Activated T-helper 2 cell treated with anti-CD3 and anti-CD28 coated beads, Interferon-gamma antibody, Interleukin-2, Interleukin-4, amounts not matched to agents 10 μg/mL and 5 μg/mL and 100 μg/mL, durations not matched to agents 14 hours and 24 hours and 36 hours (primary cell): ENCODE data around the gene SLC22A16. TPM values are rescaled to one million over a fixed set of nuclear protein-coding genes. Genes with fewer than 3 reads are reported as not detected.
"Not testable (repeated sequence)": the region's sequence is repeated elsewhere in the genome, so short reads cannot be mapped to it uniquely, and the experiment has no call there.

ENCODE experiments used
- DNase-seq: peaks from one replicate; pipeline ENCODE4 v3.0.0; 2021; ENCODE audit warnings: low spot score
- H3K27ac Mint-ChIP-seq: one replicate; pipeline ENCODE4 v1.8.0; 2021; ENCODE audit warnings: mixed read lengths
- H3K27me3 Mint-ChIP-seq: one replicate; pipeline ENCODE4 v1.8.0; 2021; ENCODE audit warnings: low read depth, mixed read lengths
- H3K36me3 Mint-ChIP-seq: one replicate; pipeline ENCODE4 v1.8.0; 2021; ENCODE audit warnings: low read depth, mixed read lengths
- H3K4me1 Mint-ChIP-seq: one replicate; pipeline ENCODE4 v1.8.0; 2021; ENCODE audit warnings: low read depth, mixed read lengths
- H3K4me3 Mint-ChIP-seq: one replicate; pipeline ENCODE4 v1.8.0; 2021; ENCODE audit warnings: low read depth, mild to moderate bottlenecking, moderate library complexity, mixed read lengths
- H3K9me3 Mint-ChIP-seq: one replicate; pipeline ENCODE4 v1.8.0; 2021; ENCODE audit warnings: mixed read lengths
- intact Hi-C: fragments of 100-400 bp; cut with micrococcal nuclease; formaldehyde crosslinking; loops from one replicate; pipeline ENCODE4 v1.15.1; 2023
- total RNA-seq: library from RNA; stranded (reverse); gene quantifications from 2 replicates; pipeline ENCODE4 v1.2.3, GENCODE V29; 2022

The SLC22A16 gene
- total RNA-seq, 1 donor from 2014 or later = not detected

GRCh38 chr6:110457567-110458175 is 18.7 kb downstream of the SLC22A16 start:
- H3K4me1 Mint-ChIP-seq, H3K27ac Mint-ChIP-seq, H3K36me3 Mint-ChIP-seq, intact Hi-C loops, DNase-seq, H3K4me3 Mint-ChIP-seq: not testable (repeated sequence)
- Mint-ChIP-seq H3K27me3 (peaks cover 20% of the 10 kb centered on the region), H3K9me3 (peaks cover 15% of the 10 kb centered on the region)

GRCh38 chr6:110456694-110457093 is 19.7 kb downstream of the SLC22A16 start:
- Mint-ChIP-seq H3K4me3 (no peak overlapping the region), H3K9me3 (peaks cover 5% of the 10 kb centered on the region), H3K36me3 (no peaks in the 10 kb centered on the region), H3K27ac (no peak overlapping the region), H3K4me1 (no peaks in the 10 kb centered on the region), H3K27me3 (peaks cover 25% of the 10 kb centered on the region)
- intact Hi-C loops = no loop called here
- DNase-seq = no peak

GRCh38 chr6:110449541-110449895 is 26.9 kb downstream of the SLC22A16 start:
- no peaks in the 10 kb centered on the region for H3K4me1 Mint-ChIP-seq
- no peaks in the 10 kb centered on the region for H3K36me3 Mint-ChIP-seq
- intact Hi-C loops = no loop called here
- no peak for DNase-seq
- H3K9me3 Mint-ChIP-seq = no peaks in the 10 kb centered on the region
- no peak overlapping the region for H3K4me3 Mint-ChIP-seq
- H3K27me3 Mint-ChIP-seq = peaks cover 19% of the 10 kb centered on the region
- H3K27ac Mint-ChIP-seq = no peak overlapping the region

GRCh38 chr6:110448846-110449540 is 27.4 kb downstream of the SLC22A16 start:
- intact Hi-C loops = no loop called here

GRCh38 chr6:110447761-110448160 is 28.7 kb downstream of the SLC22A16 start:
- no peak for DNase-seq
- Mint-ChIP-seq H3K9me3 (no peaks in the 10 kb centered on the region), H3K27ac (no peak overlapping the region), H3K4me1 (no peaks in the 10 kb centered on the region), H3K27me3 (peaks cover 15% of the 10 kb centered on the region), H3K4me3 (no peak overlapping the region), H3K36me3 (no peaks in the 10 kb centered on the region)
- intact Hi-C loops = no loop called here

More at GRCh38 chr6:110448846-110449540, 27.4 kb downstream of the SLC22A16 start:
- no peaks in the 10 kb centered on the region for H3K4me1 Mint-ChIP-seq
- no peak for DNase-seq
- peaks cover 17% of the 10 kb centered on the region for H3K27me3 Mint-ChIP-seq
- H3K36me3 Mint-ChIP-seq = no peaks in the 10 kb centered on the region
- H3K27ac Mint-ChIP-seq = no peak overlapping the region
- no peak overlapping the region for H3K4me3 Mint-ChIP-seq
- no peaks in the 10 kb centered on the region for H3K9me3 Mint-ChIP-seq

GRCh38 chr6:110446405-110446804 is 30.0 kb downstream of the SLC22A16 start:
- intact Hi-C loops = no loop called here
- Mint-ChIP-seq H3K27me3 (peaks cover 11% of the 10 kb centered on the region), H3K9me3 (no peaks in the 10 kb centered on the region), H3K4me1 (no peaks in the 10 kb centered on the region), H3K36me3 (no peaks in the 10 kb centered on the region), H3K4me3 (no peak overlapping the region), H3K27ac (no peak overlapping the region)
- no peak for DNase-seq

GRCh38 chr6:110440026-110440425 is 36.4 kb downstream of the SLC22A16 start:
- peaks cover 20% of the 10 kb centered on the region for H3K27me3 Mint-ChIP-seq
- H3K4me3 Mint-ChIP-seq = no peak overlapping the region
- no peak for DNase-seq
- no peaks in the 10 kb centered on the region for H3K36me3 Mint-ChIP-seq
- intact Hi-C loops = no loop called here
- no peak overlapping the region for H3K27ac Mint-ChIP-seq
- no peaks in the 10 kb centered on the region for H3K4me1 Mint-ChIP-seq
- H3K9me3 Mint-ChIP-seq = no peaks in the 10 kb centered on the region

GRCh38 chr6:110439356-110439755 is 37.1 kb downstream of the SLC22A16 start:
- H3K4me1 Mint-ChIP-seq = no peaks in the 10 kb centered on the region
- no peak overlapping the region for H3K27ac Mint-ChIP-seq
- no peaks in the 10 kb centered on the region for H3K9me3 Mint-ChIP-seq
- no peaks in the 10 kb centered on the region for H3K36me3 Mint-ChIP-seq
- H3K4me3 Mint-ChIP-seq = no peak overlapping the region
- no peak for DNase-seq
- intact Hi-C loops = no loop called here
- H3K27me3 Mint-ChIP-seq = peaks cover 20% of the 10 kb centered on the region

GRCh38 chr6:110434961-110435602 is 41.3 kb downstream of the SLC22A16 start:
- H3K4me3 Mint-ChIP-seq = no peak overlapping the region
- H3K9me3 Mint-ChIP-seq = no peaks in the 10 kb centered on the region
- H3K4me1 Mint-ChIP-seq = no peaks in the 10 kb centered on the region
- DNase-seq = no peak
- H3K27me3 Mint-ChIP-seq = peaks cover 7% of the 10 kb centered on the region
- H3K27ac Mint-ChIP-seq = no peak overlapping the region
- no peaks in the 10 kb centered on the region for H3K36me3 Mint-ChIP-seq
- intact Hi-C loops = no loop called here

GRCh38 chr6:110432285-110432900 is 44.0 kb downstream of the SLC22A16 start:
- H3K27me3 Mint-ChIP-seq = no peaks in the 10 kb centered on the region
- no peak overlapping the region for H3K4me3 Mint-ChIP-seq
- H3K9me3 Mint-ChIP-seq = no peaks in the 10 kb centered on the region
- no peak overlapping the region for H3K27ac Mint-ChIP-seq
- DNase-seq = no peak
- no peaks in the 10 kb centered on the region for H3K4me1 Mint-ChIP-seq
- intact Hi-C loops = no loop called here
- no peaks in the 10 kb centered on the region for H3K36me3 Mint-ChIP-seq

- no peak for DNase-seq
- no peak overlapping the region for H3K4me3 Mint-ChIP-seq
- no peaks in the 10 kb centered on the region for H3K4me1 Mint-ChIP-seq
- no peak overlapping the region for H3K27ac Mint-ChIP-seq
- no peaks in the 10 kb centered on the region for H3K27me3 Mint-ChIP-seq
- H3K36me3 Mint-ChIP-seq = no peaks in the 10 kb centered on the region
- intact Hi-C loops = no loop called here
- no peaks in the 10 kb centered on the region for H3K9me3 Mint-ChIP-seq
Observed at GRCh38 chr6:110430741-110431140, 45.7 kb downstream of the SLC22A16 start.

- Mint-ChIP-seq H3K9me3 (no peaks in the 10 kb centered on the region), H3K27ac (no peak overlapping the region), H3K27me3 (no peaks in the 10 kb centered on the region), H3K4me1 (no peaks in the 10 kb centered on the region), H3K36me3 (no peaks in the 10 kb centered on the region), H3K4me3 (no peak overlapping the region)
- no peak for DNase-seq
- intact Hi-C loops = no loop called here
Observed at GRCh38 chr6:110430236-110430635, 46.2 kb downstream of the SLC22A16 start.

- no peaks in the 10 kb centered on the region for H3K9me3 Mint-ChIP-seq
- no peaks in the 10 kb centered on the region for H3K36me3 Mint-ChIP-seq
- intact Hi-C loops = no loop called here
- peaks cover 9% of the 10 kb centered on the region for H3K27me3 Mint-ChIP-seq
- no peak overlapping the region for H3K27ac Mint-ChIP-seq
- H3K4me3 Mint-ChIP-seq = no peak overlapping the region
- DNase-seq = no peak
- no peaks in the 10 kb centered on the region for H3K4me1 Mint-ChIP-seq
Observed at GRCh38 chr6:110428153-110428552, 48.3 kb downstream of the SLC22A16 start.
